ENCODE measurements around the gene CHST7. TPM values are rescaled to one million over a fixed set of nuclear protein-coding genes. Genes with fewer than 3 reads are reported as not detected.

Gene CHST7
- total and polyA plus RNA-seq, 2 of the 4 experiments (the other 2 are of a cell fraction), result 2.9 to 4.8 TPM

GRCh38 chrX:46620505-46620904 is 46.9 kb downstream of the CHST7 start:
- Histone ChIP-seq H4K8ac (ENCODE audit: low read depth in 2 of 2, low read length in 2 of 2) (no peak overlapping the region), H3K79me1 (ENCODE audit: low read depth in 1 of 2, low read length in 2 of 2) (no peaks in the 10 kb centered on the region; a peak in 1 of 4 replicates), H2AK5ac (ENCODE audit: low read depth, low read length) (no peak overlapping the region), H3K27me3 (ENCODE audit: control insufficient read depth, insufficient read depth, low read length) (no peaks in the 10 kb centered on the region), H3K4ac (ENCODE audit: low read depth, low read length) (no peak overlapping the region), H4K5ac (ENCODE audit: low read depth, low read length) (no peak overlapping the region), H2AK9ac (replicated peaks; ENCODE audit: low read depth, low read length, poor library complexity) (no peak overlapping the region), H4K20me1 (ENCODE audit: insufficient read depth, low read length) (no peaks in the 10 kb centered on the region), H2AFZ (replicated peaks; ENCODE audit: low read length, poor library complexity) (no peak overlapping the region), H3K9ac (ENCODE audit: low read depth, low read length) (no peak overlapping the region), H3K9me1 (ENCODE audit: insufficient read depth, low read length) (no peaks in the 10 kb centered on the region), H3K14ac (replicated peaks; ENCODE audit: low read depth, low read length) (no peak overlapping the region), H4K91ac (ENCODE audit: insufficient read depth, low read depth, low read length) (no peak overlapping the region), H3K4me2 (ENCODE audit: low read depth, low read length) (no peak overlapping the region), H3K23ac (ENCODE audit: low read depth, low read length) (no peak overlapping the region), H2BK15ac (ENCODE audit: low read depth, low read length) (no peak overlapping the region), H3K4me3 (ENCODE audit: insufficient read depth, low read depth, low read length) (no peak overlapping the region), H3K4me1 (ENCODE audit: control insufficient read depth, insufficient read depth, low read length) (no peaks in the 10 kb centered on the region), H3K18ac (ENCODE audit: low read depth, low read length) (no peak overlapping the region), H3K27ac (ENCODE audit: insufficient read depth, low read length) (no peak overlapping the region), H2BK5ac (ENCODE audit: low read depth, low read length, poor library complexity, severe bottlenecking) (no peak overlapping the region), H3K36me3 (ENCODE audit: control insufficient read depth, insufficient read depth, low read length) (no peaks in the 10 kb centered on the region; the same call in 1 of the 2 replicates), H2BK120ac (ENCODE audit: low read depth, low read length) (no peak overlapping the region), H3K56ac (ENCODE audit: extremely low read depth, insufficient read depth, low read length) (no peak overlapping the region), H2BK20ac (ENCODE audit: low read depth, low read length) (no peak overlapping the region), H3K9me3 (ENCODE audit: control insufficient read depth, insufficient read depth, low read length) (no peaks in the 10 kb centered on the region)
- BruUV-seq (replicated peaks), result no TSS peak
- WGBS, 2 experiments (ENCODE audit: extremely low coverage in 2 of 2, insufficient read length in 1 of 2), result 79% methylated on average over 2 of the region's 4 CpGs; no CpG with 5 or more reads in 1 of the 2 experiments
- dilution Hi-C loops (cut with HindIII; ENCODE audit: low sequenced_read_pairs, unreplicated experiment), result no loop called here
- no peak for DNase-seq
- intact Hi-C loops (cut with micrococcal nuclease), result no loop called here
- ATAC-seq (ENCODE audit: low read depth), result no peak
- CTCF ChIA-PET, result interaction anchor here (1.1 kb wide), 1 partner anchor 10 kb away, joined by 3 read pairs; no protein-coding TSS in a partner anchor
- POLR2A ChIA-PET (ENCODE audit: unreplicated experiment), result no interaction called here
- in situ Hi-C loops (cut with MboI; ENCODE audit: low sequenced_read_pairs), result no loop called here
- TF ChIP-seq BHLHE40 (IDR thresholded peaks at IDR 0.05; ENCODE audit: low read depth, low read length) (no peak), CEBPB (IDR thresholded peaks at IDR 0.05; ENCODE audit: low read depth, low read length) (peak; percentile 71)
